Measurements from ENCODE around the gene H2AZ1.

- TF ChIP-seq CTCF (optimal IDR thresholded peaks at IDR 0.05 in 1 of 3, IDR thresholded peaks at IDR 0.05 in 1 of 3, conservative IDR thresholded peaks at IDR 0.05 in 1 of 3; ENCODE audit: extremely low read depth in 1 of 3, insufficient read depth in 2 of 3, low read length in 3 of 3), result no peak
- TF ChIP-seq EZH2 (IDR thresholded peaks at IDR 0.05; ENCODE audit: low read length), result no peak
Observed at GRCh38 chr4:99927566-99927965, 22.5 kb downstream of the H2AZ1 start.

Measured in keratinocyte (primary cell).